ENCODE results near the gene ESYT1. TPM values are rescaled to one million over a fixed set of nuclear protein-coding genes. Genes with fewer than 3 reads are reported as not detected.

Gene ESYT1
- total RNA-seq, 1 experiment from 2014 or later, result 91.1 TPM

- DNase-seq, result no peak
- peaks cover 77% of the 10 kb centered on the region for H3K36me3 Mint-ChIP-seq (ENCODE audit: insufficient read depth, unreplicated experiment)
- H3K27me3 Mint-ChIP-seq (ENCODE audit: unreplicated experiment), result no peaks in the 10 kb centered on the region
- peaks cover 34% of the 10 kb centered on the region for H3K4me1 Mint-ChIP-seq (ENCODE audit: low read depth, unreplicated experiment)
- intact Hi-C loops (cut with micrococcal nuclease; ENCODE audit: unreplicated experiment), result no loop called here
- H3K9me3 Mint-ChIP-seq (ENCODE audit: low read depth, unreplicated experiment), result no peaks in the 10 kb centered on the region
- CTCF ChIA-PET, result no interaction called here
- H3K27ac Mint-ChIP-seq (ENCODE audit: unreplicated experiment), result no peak overlapping the region
- BruUV-seq (replicated peaks), result no TSS peak
- no peak for TF ChIP-seq CTCF (IDR thresholded peaks at IDR 0.05; ENCODE audit: unreplicated experiment)
- no peak overlapping the region for H3K4me3 Mint-ChIP-seq (ENCODE audit: low read depth, unreplicated experiment)
Observed at GRCh38 chr12:56082967-56083366, 45.1 kb upstream of the ESYT1 start.

DNA sequence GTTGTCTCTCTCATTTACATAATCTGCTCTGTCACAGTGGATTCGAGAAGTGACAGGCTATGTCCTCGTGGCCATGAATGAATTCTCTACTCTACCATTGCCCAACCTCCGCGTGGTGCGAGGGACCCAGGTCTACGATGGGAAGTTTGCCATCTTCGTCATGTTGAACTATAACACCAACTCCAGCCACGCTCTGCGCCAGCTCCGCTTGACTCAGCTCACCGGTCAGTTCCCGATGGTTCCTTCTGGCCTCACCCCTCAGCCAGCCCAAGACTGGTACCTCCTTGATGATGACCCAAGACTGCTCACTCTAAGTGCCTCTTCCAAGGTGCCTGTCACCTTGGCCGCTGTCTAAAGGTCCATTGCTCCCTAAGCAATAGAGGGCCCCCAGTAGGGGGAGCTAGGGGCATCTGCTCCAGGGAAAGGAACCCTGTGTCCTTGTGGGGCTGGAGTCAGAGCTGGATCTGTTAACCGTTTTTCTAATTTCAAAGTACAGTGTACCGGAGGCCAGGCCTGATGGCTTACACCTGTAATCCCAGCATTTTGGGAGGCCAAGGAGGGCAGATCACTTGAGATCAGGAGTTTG lies 43.0 kb upstream of the ESYT1 start:
- H3K27ac Mint-ChIP-seq (ENCODE audit: unreplicated experiment), result no peak overlapping the region
- peaks cover 73% of the 10 kb centered on the region for H3K36me3 Mint-ChIP-seq (ENCODE audit: insufficient read depth, unreplicated experiment)
- H3K4me3 Mint-ChIP-seq (ENCODE audit: low read depth, unreplicated experiment), result no peak overlapping the region
- H3K27me3 Mint-ChIP-seq (ENCODE audit: unreplicated experiment), result no peaks in the 10 kb centered on the region
- CTCF ChIA-PET, result interaction anchor here (0.7 kb wide), 2 partner anchors 17 to 20 kb away, joined by 3 read pairs; no protein-coding TSS in a partner anchor
- intact Hi-C loops (cut with micrococcal nuclease; ENCODE audit: unreplicated experiment), result no loop called here
- peak; percentile 37 for DNase-seq
- no TSS peak for BruUV-seq (replicated peaks)
- no peaks in the 10 kb centered on the region for H3K9me3 Mint-ChIP-seq (ENCODE audit: low read depth, unreplicated experiment)
- TF ChIP-seq CTCF (IDR thresholded peaks at IDR 0.05; ENCODE audit: unreplicated experiment), result peak; percentile 46
- peaks cover 34% of the 10 kb centered on the region for H3K4me1 Mint-ChIP-seq (ENCODE audit: low read depth, unreplicated experiment)

- no peak overlapping the region for H3K27ac Mint-ChIP-seq (ENCODE audit: unreplicated experiment)
- peaks cover 70% of the 10 kb centered on the region for H3K36me3 Mint-ChIP-seq (ENCODE audit: insufficient read depth, unreplicated experiment)
- no peaks in the 10 kb centered on the region for H3K27me3 Mint-ChIP-seq (ENCODE audit: unreplicated experiment)
- CTCF ChIA-PET, result no interaction called here
- H3K4me3 Mint-ChIP-seq (ENCODE audit: low read depth, unreplicated experiment), result peak overlapping the region; percentile 23
- no peaks in the 10 kb centered on the region for H3K9me3 Mint-ChIP-seq (ENCODE audit: low read depth, unreplicated experiment)
- peaks cover 32% of the 10 kb centered on the region for H3K4me1 Mint-ChIP-seq (ENCODE audit: low read depth, unreplicated experiment)
- TF ChIP-seq CTCF (IDR thresholded peaks at IDR 0.05; ENCODE audit: unreplicated experiment), result no peak
- intact Hi-C loops (cut with micrococcal nuclease; ENCODE audit: unreplicated experiment), result no loop called here
- no TSS peak for BruUV-seq (replicated peaks)
- peak; percentile 47 for DNase-seq
Observed at GRCh38 chr12:56086096-56086495, 42.0 kb upstream of the ESYT1 start.

DNA sequence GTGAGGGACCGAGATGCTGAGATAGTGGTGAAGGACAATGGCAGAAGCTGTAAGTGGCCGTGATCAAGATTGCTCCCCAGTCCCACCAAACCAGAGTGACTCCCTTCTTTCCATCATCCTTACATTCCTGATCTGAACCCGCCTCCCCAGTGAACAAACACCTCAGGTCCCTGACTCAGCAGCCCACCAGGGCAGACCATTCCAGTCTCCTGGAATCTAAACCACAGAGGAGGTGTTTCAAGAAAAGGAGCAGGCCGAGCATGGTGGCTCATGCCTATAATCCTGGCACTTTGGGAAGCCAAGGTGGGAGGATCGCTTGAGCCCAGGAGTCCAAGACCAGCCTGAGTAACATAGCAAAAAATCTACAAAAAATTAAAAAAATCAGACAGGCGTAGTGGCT lies 41.5 kb upstream of the ESYT1 start:
- H3K27ac Mint-ChIP-seq (ENCODE audit: unreplicated experiment), result no peak overlapping the region
- no peaks in the 10 kb centered on the region for H3K27me3 Mint-ChIP-seq (ENCODE audit: unreplicated experiment)
- peaks cover 66% of the 10 kb centered on the region for H3K36me3 Mint-ChIP-seq (ENCODE audit: insufficient read depth, unreplicated experiment)
- intact Hi-C loops (cut with micrococcal nuclease; ENCODE audit: unreplicated experiment), result no loop called here
- no peaks in the 10 kb centered on the region for H3K9me3 Mint-ChIP-seq (ENCODE audit: low read depth, unreplicated experiment)
- CTCF ChIA-PET, result interaction anchor here (0.5 kb wide), 1 partner anchor 12 kb away, joined by 5 read pairs; no protein-coding TSS in a partner anchor
- no peak overlapping the region for H3K4me3 Mint-ChIP-seq (ENCODE audit: low read depth, unreplicated experiment)
- TF ChIP-seq CTCF (IDR thresholded peaks at IDR 0.05; ENCODE audit: unreplicated experiment), result no peak
- peaks cover 27% of the 10 kb centered on the region for H3K4me1 Mint-ChIP-seq (ENCODE audit: low read depth, unreplicated experiment)
- BruUV-seq (replicated peaks), result no TSS peak
- DNase-seq, result no peak

Data from Calu3 (cell line).